HuH-7.5 (cell line): ENCODE data around the gene PRR7.

Experiments used
- DNase-seq: peaks from one replicate; pipeline ENCODE4 v3.0.0; 2011; ENCODE audit warnings: low spot score

The PRR7 gene

GRCh38 chr5:177499842-177500241 lies 53.2 kb downstream of the PRR7 start:
- no peak for DNase-seq

DNA sequence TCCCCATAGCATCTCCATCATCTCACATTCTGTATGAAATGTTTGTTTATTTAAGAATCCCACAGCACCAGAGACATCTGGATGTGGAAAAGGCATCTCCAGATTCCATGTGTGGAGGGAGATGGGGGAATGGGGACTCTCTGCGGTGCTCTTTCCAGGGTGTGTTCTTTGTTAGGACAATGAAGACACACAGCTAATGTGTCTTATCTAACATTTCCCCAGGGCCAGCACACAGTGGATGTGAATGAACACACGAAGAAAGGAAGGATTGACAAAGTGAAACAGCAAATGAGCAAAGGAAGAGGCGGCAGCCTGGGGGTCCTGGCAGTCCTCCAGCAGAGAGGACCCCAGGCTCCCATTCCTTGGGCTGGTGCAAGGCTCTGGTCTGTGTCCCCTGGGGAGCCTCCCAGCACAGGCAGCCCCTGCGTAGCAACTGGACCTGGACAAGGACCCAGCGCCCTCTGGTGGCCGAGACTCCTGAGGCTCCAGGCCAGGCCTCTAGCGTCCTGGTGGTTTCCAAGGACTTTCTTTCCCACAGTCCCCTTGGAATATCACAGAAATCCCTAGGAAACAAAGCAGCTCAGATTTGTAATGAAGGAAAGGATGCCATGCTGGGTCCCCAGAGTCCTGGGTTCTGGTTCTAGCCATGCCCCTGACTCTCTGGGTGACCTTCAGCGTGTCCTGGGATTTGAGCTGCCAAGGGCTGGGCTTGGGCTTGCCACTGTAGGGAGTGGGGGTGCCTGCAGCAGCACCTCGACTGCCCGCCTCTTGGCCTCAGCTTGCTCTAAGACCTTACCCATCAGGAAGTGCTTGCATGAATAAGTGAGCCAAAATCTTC lies 54.3 kb downstream of the PRR7 start:
- peak; percentile 97 for DNase-seq

DNA sequence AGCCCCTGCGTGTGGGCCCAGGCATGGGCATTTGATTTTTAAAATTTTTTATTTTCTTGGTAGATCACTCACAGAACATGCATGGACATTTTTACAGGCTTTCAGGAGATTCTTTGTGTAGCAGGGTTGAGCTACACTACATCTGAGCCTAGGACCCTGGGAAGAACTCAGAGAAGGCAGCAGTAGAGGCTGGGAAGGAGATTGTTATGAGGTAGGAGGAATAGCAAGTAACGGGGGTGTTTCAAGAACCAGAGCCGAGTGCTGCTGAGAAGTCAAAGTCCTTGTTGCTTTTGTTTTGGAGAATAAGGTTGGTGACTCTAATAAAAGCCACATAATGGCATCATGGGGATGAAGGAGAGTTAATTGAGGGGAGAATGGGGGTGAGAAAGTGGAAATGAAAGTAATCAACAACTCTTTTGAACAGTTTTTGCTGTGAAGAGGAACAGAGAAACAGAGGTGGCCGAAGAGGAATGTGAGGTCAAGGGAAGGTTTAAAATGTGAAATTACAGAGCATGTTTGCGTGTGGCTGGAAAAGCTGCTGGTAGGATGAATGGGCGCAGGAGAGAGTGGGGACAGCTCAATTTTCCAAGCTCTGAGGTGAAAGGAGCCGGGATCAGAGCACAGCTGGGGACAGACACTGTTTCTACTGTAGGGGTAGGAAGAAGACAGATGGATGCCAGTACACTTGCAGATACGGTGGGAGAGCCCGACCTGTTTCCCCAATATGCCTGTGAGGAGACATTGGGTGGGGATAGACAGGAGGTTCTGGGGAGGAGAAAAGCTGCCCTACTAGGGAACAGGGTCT lies 55.5 kb downstream of the PRR7 start:
- DNase-seq: no peak

- no peak for DNase-seq
Observed at GRCh38 chr5:177502886-177503285, 56.3 kb downstream of the PRR7 start.

DNA sequence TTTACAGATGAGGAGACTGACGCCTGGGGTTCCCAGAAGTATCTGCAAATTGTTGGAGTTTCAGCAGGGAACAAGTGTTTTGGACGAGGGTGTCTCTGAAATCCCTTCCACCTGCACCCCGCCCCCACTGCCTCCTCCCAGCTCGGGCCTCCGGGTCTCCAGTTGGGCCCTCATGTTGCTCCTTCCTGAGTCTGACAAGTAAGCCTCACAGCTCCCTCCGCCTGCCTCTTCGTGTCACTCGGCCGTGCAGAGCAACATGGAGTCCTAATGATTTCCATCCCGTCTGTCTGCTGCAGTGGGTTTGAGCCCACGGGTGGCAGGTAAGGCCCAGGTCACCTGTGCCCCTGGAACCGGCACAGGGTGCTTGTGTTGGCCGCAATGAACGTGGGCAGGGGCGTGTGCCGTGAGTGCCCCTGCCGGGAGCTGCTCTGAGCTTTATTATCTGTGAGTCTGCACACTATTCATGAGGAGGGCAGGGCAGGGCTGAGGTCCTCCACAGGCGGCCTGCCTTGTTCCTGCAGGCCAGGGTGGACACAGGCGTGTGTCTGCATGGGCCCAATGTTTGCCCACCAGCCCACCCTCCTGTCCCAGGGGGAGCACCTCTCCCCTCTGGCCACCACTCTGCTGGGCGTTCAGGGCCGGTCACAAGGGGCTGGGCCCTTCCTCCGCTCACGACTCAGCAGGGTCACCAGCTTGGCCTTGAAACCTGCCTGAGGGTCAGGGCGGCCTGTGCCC lies 56.9 kb downstream of the PRR7 start:
- DNase-seq: no peak

GRCh38 chr5:177504086-177505056 lies 57.8 kb downstream of the PRR7 start:
- no peak for DNase-seq

DNA sequence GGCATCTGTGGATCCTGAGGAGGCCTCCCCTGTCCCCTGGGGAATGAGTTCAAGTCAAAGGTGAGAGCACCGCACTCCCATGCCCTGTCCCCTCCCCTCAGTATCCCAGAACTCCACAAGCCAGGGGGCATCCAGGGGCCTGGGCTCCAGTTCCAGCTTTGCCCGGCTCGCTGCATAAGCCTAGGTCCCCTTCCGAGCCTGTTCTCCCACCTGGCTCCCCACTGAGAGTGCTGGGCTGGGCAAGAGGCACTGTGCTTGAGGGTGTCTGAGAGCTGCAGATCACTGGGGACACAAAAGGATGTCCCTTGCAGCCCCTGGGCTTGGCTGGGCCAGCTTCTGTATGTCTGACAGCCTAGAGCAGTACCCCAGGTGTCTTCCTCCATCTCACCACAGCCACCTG lies 58.5 kb downstream of the PRR7 start:
- no peak for DNase-seq
